ENCODE measurements around the gene BOC.
A peak's percentile ranks its signal among the peaks of the same experiment; 100 is the strongest.

The BOC gene

GRCh38 chr3:113210604-113211329 lies 590 bp upstream of the BOC start:
- TF ChIP-seq CTCF (IDR thresholded peaks at IDR 0.05; ENCODE audit: insufficient read depth, low read length, poor library complexity, severe bottlenecking) = no peak
- H3K4me3 ChIP-seq (replicated peaks; ENCODE audit: low read depth, low read length) = peak overlapping the region; percentile 47
- H3K27me3 ChIP-seq (replicated peaks; ENCODE audit: control insufficient read depth, insufficient read depth, low read length) = peaks cover 6% of the 10 kb centered on the region; the same call in 1 of the 2 replicates
- no peaks in the 10 kb centered on the region for H3K36me3 ChIP-seq (ENCODE audit: control insufficient read depth, insufficient read depth, low read length)
- no peak for DNase-seq (ENCODE audit: extremely low read depth, insufficient read length)

- no peak for TF ChIP-seq CTCF (IDR thresholded peaks at IDR 0.05; ENCODE audit: insufficient read depth, low read length, poor library complexity, severe bottlenecking)
- H3K27me3 ChIP-seq (replicated peaks; ENCODE audit: control insufficient read depth, insufficient read depth, low read length) = peaks cover 6% of the 10 kb centered on the region; the same call in 1 of the 2 replicates
- H3K36me3 ChIP-seq (ENCODE audit: control insufficient read depth, insufficient read depth, low read length) = no peaks in the 10 kb centered on the region
- DNase-seq (ENCODE audit: extremely low read depth, insufficient read length) = no peak
- H3K4me3 ChIP-seq (replicated peaks; ENCODE audit: low read depth, low read length) = peak overlapping the region; percentile 48
Observed at GRCh38 chr3:113212150-113212843, 940 bp downstream of the BOC start.

GRCh38 chr3:113212844-113213375 lies 1.6 kb downstream of the BOC start:
- no peaks in the 10 kb centered on the region for H3K36me3 ChIP-seq (ENCODE audit: control insufficient read depth, insufficient read depth, low read length)
- H3K4me3 ChIP-seq (replicated peaks; ENCODE audit: low read depth, low read length) = peak overlapping the region; percentile 48; the same call in 1 of the 2 replicates
- H3K27me3 ChIP-seq (replicated peaks; ENCODE audit: control insufficient read depth, insufficient read depth, low read length) = peaks cover 6% of the 10 kb centered on the region; the same call in 1 of the 2 replicates
- DNase-seq (ENCODE audit: extremely low read depth, insufficient read length) = no peak
- TF ChIP-seq CTCF (IDR thresholded peaks at IDR 0.05; ENCODE audit: insufficient read depth, low read length, poor library complexity, severe bottlenecking) = no peak

- DNase-seq (ENCODE audit: extremely low read depth, insufficient read length) = no peak
Observed at GRCh38 chr3:113213896-113214587, 2.7 kb downstream of the BOC start.

More at GRCh38 chr3:113213896-113214587, 2.7 kb downstream of the BOC start:
- Histone ChIP-seq H3K36me3 (ENCODE audit: control insufficient read depth, insufficient read depth, low read length) (no peaks in the 10 kb centered on the region), H3K4me3 (replicated peaks; ENCODE audit: low read depth, low read length) (no peak overlapping the region), H3K27me3 (replicated peaks; ENCODE audit: control insufficient read depth, insufficient read depth, low read length) (peaks cover 6% of the 10 kb centered on the region; the same call in 1 of the 2 replicates)
- TF ChIP-seq CTCF (IDR thresholded peaks at IDR 0.05; ENCODE audit: insufficient read depth, low read length, poor library complexity, severe bottlenecking) = no peak

Data from GM06990 (cell line).